GM12878 (cell line): ENCODE measurements around the gene KRCC1. TPM values are rescaled to one million over a fixed set of nuclear protein-coding genes. Genes with fewer than 3 reads are reported as not detected.

Source experiments
- ATAC-seq: fragments of 200-7000 bp; cut with Tn5 transposase; 3 replicates; pipeline ENCODE4 v1.9.1; 2020; ENCODE audit warnings: mild to moderate bottlenecking, moderate library complexity
- BruUV-seq: library from RNA; stranded (reverse); fragments of 400-500 nt; replicated peaks from 2 replicates; lab custom pipeline; 2021; lab: Mats Ljungman, UMichigan
- CTCF ChIA-PET: fragments of 300-600 bp; sonication (Branson Sonifier 250); formaldehyde crosslinking; extraction: SDS; loops from one replicate; lab custom pipeline; 2021; ENCODE audit warnings: inconsistent platforms; lab: Yijun Ruan, JAX
- POLR2A ChIA-PET: fragments of 350-600 bp; formaldehyde crosslinking; extraction: SDS; loops from one replicate; lab custom pipeline; 2021; ENCODE audit warnings: inconsistent platforms; lab: Charles Lee
- RAD21 ChIA-PET: fragments of 300-600 bp; sonication (Branson Sonifier 250); formaldehyde crosslinking; loops from one replicate; lab custom pipeline; 2023; ENCODE audit warnings: antibody characterized with exemption; ENCODE audit not compliant: unreplicated experiment; lab: Charles Lee
- SMC1A ChIA-PET: fragments of 300-600 bp; sonication (Branson Sonifier 250); formaldehyde crosslinking; loops from one replicate; lab custom pipeline; 2023; ENCODE audit not compliant: unreplicated experiment, uncharacterized antibody; lab: Charles Lee
- DNase-seq: peaks from one replicate; pipeline ENCODE4 v3.0.0-alpha.2; 2011; ENCODE audit warnings: low read depth, low spot score
- FAIRE-seq: peaks from 3 replicates; lab custom pipeline; 2011; peaks lifted over from hg19 to GRCh38; lab: Jason Lieb, UNC
- H2AFZ ChIP-seq: 2 replicates; pipeline ENCODE4 v1.6.0; 2011; ENCODE audit warnings: low read depth, low read length, control low read depth; ENCODE audit not compliant: control insufficient read depth
- H3K27ac ChIP-seq: 2 replicates; pipeline ENCODE4 v1.5.1; 2011; ENCODE audit warnings: control low read depth; ENCODE audit not compliant: control insufficient read depth, insufficient read depth
- H3K27me3 ChIP-seq, 2 experiments: replicated peaks in 1 of 2; 2 replicates each; pipeline versions ENCODE4 v1.6.0 to v1.6.1; 2011; ENCODE audit warnings: low read length in 1 of 2; ENCODE audit not compliant: control insufficient read depth in 2 of 2, insufficient read depth in 2 of 2
- H3K36me3 ChIP-seq, 2 experiments: 2 replicates each; pipeline ENCODE4 v1.5.1; 2011; ENCODE audit warnings: low read length in 1 of 2; ENCODE audit not compliant: control insufficient read depth in 2 of 2, insufficient read depth in 2 of 2
- H3K4me1 ChIP-seq: 2 replicates; pipeline ENCODE4 v1.6.1; 2011; ENCODE audit warnings: mild to moderate bottlenecking, low read length, moderate library complexity, mixed read lengths; ENCODE audit not compliant: control insufficient read depth, insufficient read depth
- H3K4me2 ChIP-seq: 2 replicates; pipeline ENCODE4 v1.6.0; 2011; ENCODE audit warnings: control low read depth; ENCODE audit not compliant: control insufficient read depth, insufficient read depth
- H3K4me3 ChIP-seq: fragments of 200-600 bp; sonication (generic); 2 replicates; pipeline ENCODE4 v1.5.1; 2016
- H3K79me2 ChIP-seq: 2 replicates; pipeline ENCODE4 v1.6.0; 2011; ENCODE audit warnings: low read length; ENCODE audit not compliant: control insufficient read depth, insufficient read depth
- H3K9ac ChIP-seq: 2 replicates; pipeline ENCODE4 v1.8.0; 2011; ENCODE audit warnings: low read length, control low read depth, mixed read lengths; ENCODE audit not compliant: control insufficient read depth, insufficient read depth
- H3K9me3 ChIP-seq: replicated peaks from 3 replicates; pipeline ENCODE4 v1.5.1; 2011; ENCODE audit warnings: mild to moderate bottlenecking, low read length; ENCODE audit not compliant: control insufficient read depth, insufficient read depth
- H4K20me1 ChIP-seq: 2 replicates; pipeline ENCODE4 v1.6.0; 2011; ENCODE audit not compliant: control insufficient read depth, insufficient read depth
- FOXK2 ChIP-seq: fragments of 450-650 bp; IDR thresholded peaks from 2 replicates; pipeline ENCODE4 v1.6.1; 2017; ENCODE audit warnings: mild to moderate bottlenecking, moderate library complexity
- HDAC6 ChIP-seq: fragments of 200-600 bp; sonication (generic); IDR thresholded peaks from one replicate; pipeline ENCODE4 v1.8.0; 2017; ENCODE audit warnings: antibody characterized with exemption; ENCODE audit not compliant: unreplicated experiment
- MEF2A ChIP-seq: IDR thresholded peaks from 2 replicates; pipeline ENCODE4 v1.6.1; 2011; ENCODE audit warnings: low read depth, mild to moderate bottlenecking, low read length, moderate library complexity; ENCODE audit not compliant: insufficient read depth
- NFYA ChIP-seq: IDR thresholded peaks from 2 replicates; pipeline ENCODE4 v1.6.1; 2011; ENCODE audit warnings: low read depth, mild to moderate bottlenecking, low read length, improper control_type of control experiment, borderline replicate concordance
- NR2C2 ChIP-seq: IDR thresholded peaks from 2 replicates; pipeline ENCODE4 v1.6.1; 2011; ENCODE audit warnings: borderline replicate concordance, low read depth; ENCODE audit not compliant: control insufficient read depth, insufficient read length
- RAD51 ChIP-seq: fragments of 450-650 bp; IDR thresholded peaks from 2 replicates; pipeline ENCODE4 v1.6.1; 2016; ENCODE audit warnings: moderate library complexity, mild to moderate bottlenecking, inconsistent platforms
- WGBS: methylation state at CpG from one replicate; pipeline ENCODE4 v1.1.6; 2016; ENCODE audit warnings: low lambda C conversion rate; ENCODE audit not compliant: insufficient replicate concordance, insufficient coverage; ENCODE audit errors: missing lambda C conversion rate; 5-methylcytosine and 5-hydroxymethylcytosine counted together
- in situ Hi-C: fragments of 300-500 bp; cut with MboI; formaldehyde crosslinking; loops from 9 replicates; pipeline ENCODE4 v1.14.3; 2018; ENCODE audit warnings: mixed read lengths
- intact Hi-C: fragments of 100-400 bp; cut with micrococcal nuclease; formaldehyde crosslinking; loops from one replicate; pipeline ENCODE4 v1.14.2; 2022; ENCODE audit not compliant: unreplicated experiment
- polyA plus RNA-seq, 11 experiments: library from polyadenylated mRNA; depleted of rRNA in 4 of 11; unstranded in 6 of 11; stranded (reverse) in 5 of 11; fragments of >200 nt; fragmentation: Nextera tagmentation in 4 of 11; fragmentation: Illumina TruSeq in 1 of 11; extraction: Ambion mirVana in 4 of 11; extraction: Trizol in 1 of 11; gene quantifications; 1 replicate in 1 of 11; 2 replicates in 10 of 11; pipeline versions ENCODE4 v1.2.1 to v1.2.3, GENCODE V29; 2011 to 2016; ENCODE audit warnings: inconsistent platforms in 2 of 11, missing spikeins in 2 of 11, low read depth in 1 of 11
- total RNA-seq, 4 experiments: library from RNA; depleted of rRNA in 3 of 4; stranded (reverse); fragments of >200 nt in 3 of 4; fragmentation: Illumina TruSeq in 1 of 4; extraction: Trizol in 1 of 4; gene quantifications; 2 replicates each; pipeline versions ENCODE4 v1.2.1 to v1.2.3, GENCODE V29; 2013 to 2021

KRCC1 gene
- total and polyA plus RNA-seq, 10 of the 15 experiments (the other 5 are each of a cell fraction or from before 2014, with no cell fraction given), result 3.8 to 27.2 (median 12.5) TPM

DNA sequence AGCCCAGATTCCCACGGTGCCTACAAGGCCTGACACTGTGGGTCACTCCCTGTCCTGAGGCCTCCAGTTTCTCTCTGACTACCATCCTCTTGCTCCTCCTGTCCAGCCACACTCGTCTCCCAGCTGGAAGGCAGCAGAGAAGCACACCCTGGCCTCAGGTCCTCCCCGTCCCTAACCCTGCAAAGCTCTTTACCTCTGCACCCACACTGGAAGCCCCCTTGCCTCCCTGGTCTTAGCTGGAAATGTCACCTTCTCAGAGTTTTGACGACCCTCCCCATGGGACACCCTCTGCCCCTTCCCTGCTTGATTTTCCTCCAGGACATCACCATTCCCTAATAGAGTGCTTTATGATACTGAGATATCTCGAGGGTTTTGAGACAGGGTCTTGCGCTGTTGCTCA, 49.8 kb downstream of the KRCC1 start (continued):
- TF ChIP-seq MEF2A, result no peak

DNA sequence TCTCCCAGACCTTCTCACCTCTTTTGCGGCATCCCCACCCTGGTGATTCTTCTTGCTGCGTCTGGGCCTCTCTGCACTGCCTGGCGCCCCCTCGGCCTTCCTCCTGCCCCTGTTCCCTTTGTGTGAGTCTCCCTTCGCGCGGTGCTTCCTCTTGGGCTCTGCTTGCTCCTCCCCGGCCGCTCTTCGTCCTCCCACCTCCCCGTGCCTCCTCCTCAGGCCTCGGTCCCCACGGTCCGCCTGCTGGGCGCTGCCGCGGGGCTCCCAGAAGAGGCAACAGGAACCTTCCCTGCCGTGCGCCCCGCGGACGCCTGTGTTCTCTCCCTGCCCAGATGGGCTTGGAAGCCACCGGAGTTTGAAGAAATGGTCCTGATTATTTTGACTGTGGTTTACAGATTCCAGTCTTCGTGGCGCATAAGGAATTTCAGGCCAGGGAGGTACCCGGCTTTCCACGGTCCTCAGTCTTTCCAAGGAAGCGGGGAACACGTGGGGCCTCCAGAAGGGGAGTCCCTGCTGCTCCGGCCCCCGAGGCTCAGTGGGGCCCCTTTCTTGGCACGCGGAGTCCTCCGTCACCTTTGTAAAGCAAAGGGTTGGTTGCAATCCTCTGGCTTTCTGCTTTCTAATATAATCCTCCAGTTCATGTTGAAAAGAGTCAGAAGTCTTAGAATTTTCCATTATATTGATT, 52.4 kb downstream of the KRCC1 start:
- in situ Hi-C loops, result loop anchor here (25.0 kb wide), 1 partner anchor 516 kb away; no protein-coding TSS in a partner anchor
- FAIRE-seq (no peak), ATAC-seq (no peak), DNase-seq (no peak)
- 52% methylated on average over 26 of the region's 34 CpGs for WGBS
- POLR2A ChIA-PET, result no interaction called here
- Histone ChIP-seq H3K9me3 (no peaks in the 10 kb centered on the region), H3K27me3 (no peaks in the 10 kb centered on the region; a peak in 1 of 4 replicates), H3K36me3 (no peaks in the 10 kb centered on the region), H3K4me2 (no peak overlapping the region), H3K4me3 (no peak overlapping the region), H3K27ac (no peak overlapping the region), H3K9ac (no peak overlapping the region), H3K4me1 (no peaks in the 10 kb centered on the region), H2AFZ (no peak overlapping the region), H4K20me1 (no peaks in the 10 kb centered on the region), H3K79me2 (no peaks in the 10 kb centered on the region)
- no TSS peak for BruUV-seq
- RAD21 ChIA-PET, result no interaction called here
- TF ChIP-seq HDAC6 (no peak), NR2C2 (no peak), NFYA (no peak), RAD51 (no peak), FOXK2 (no peak)
- SMC1A ChIA-PET, result interaction anchor here (2.2 kb wide), 1 partner anchor 57 kb away, joined by 6 read pairs; no protein-coding TSS in a partner anchor
- intact Hi-C loops, result no loop called here
- CTCF ChIA-PET, result interaction anchor here (0.5 kb wide), 1 partner anchor 157 kb away, joined by 3 read pairs; no protein-coding TSS in a partner anchor
